HL-60 (cell line): ENCODE data around the gene ABCA1.
"Not testable (repeated sequence)": the region's sequence is repeated elsewhere in the genome, so short reads cannot be mapped to it uniquely, and the experiment has no call there.

Experiments used
- DNase-seq, 2 experiments: peaks; one replicate each; pipeline ENCODE4 v3.0.0-alpha.2; 2010 to 2020; ENCODE audit warnings: low read depth in 1 of 2, low spot score in 1 of 2
- H3K27ac ChIP-seq: fragments of 250-450 bp; sonication (Bioruptor Pico); replicated peaks from 2 replicates; pipeline ENCODE4 v1.5.1; 2020; ENCODE audit warnings: mild to moderate bottlenecking, moderate library complexity
- H3K27me3 ChIP-seq: fragments of 250-450 bp; sonication (Bioruptor Pico); 2 replicates; pipeline ENCODE4 v1.5.1; 2021; ENCODE audit warnings: mild to moderate bottlenecking, moderate library complexity; ENCODE audit not compliant: insufficient read depth, poor library complexity, severe bottlenecking
- H3K4me3 ChIP-seq: replicated peaks from 2 replicates; pipeline ENCODE4 v1.5.1; 2011; ENCODE audit warnings: mild to moderate bottlenecking, control low read depth, low read length; ENCODE audit not compliant: insufficient read depth
- CTCF ChIP-seq: IDR thresholded peaks from one replicate; pipeline ENCODE4 v1.5.1; 2011; ENCODE audit warnings: low read length, control low read depth, inconsistent platforms; ENCODE audit not compliant: insufficient read depth
- GABPA ChIP-seq: IDR thresholded peaks from 2 replicates; pipeline ENCODE4 v1.6.1; 2012; ENCODE audit warnings: low read depth
- POLR2AphosphoS5 ChIP-seq: IDR thresholded peaks from 2 replicates; pipeline ENCODE4 v1.6.1; 2012; ENCODE audit warnings: low read depth
- REST ChIP-seq: IDR thresholded peaks from 2 replicates; pipeline ENCODE4 v1.6.1; 2012; ENCODE audit warnings: low read depth; ENCODE audit not compliant: insufficient replicate concordance
- SPI1 ChIP-seq: IDR thresholded peaks from 2 replicates; pipeline ENCODE4 v1.6.1; 2012; ENCODE audit warnings: low read depth, mild to moderate bottlenecking, borderline replicate concordance

The ABCA1 gene

GRCh38 chr9:104961701-104962359 is 33.9 kb upstream of the ABCA1 start:
- Histone ChIP-seq H3K27me3 (no peaks in the 10 kb centered on the region), H3K4me3 (no peak overlapping the region), H3K27ac (no peak overlapping the region)
- TF ChIP-seq POLR2AphosphoS5: no peak
- no peak for DNase-seq

- Histone ChIP-seq H3K4me3 (no peak overlapping the region), H3K27me3 (no peaks in the 10 kb centered on the region), H3K27ac (no peak overlapping the region)
- no peak for TF ChIP-seq CTCF
- no peak for TF ChIP-seq GABPA
- no peak for TF ChIP-seq SPI1
- no peak for TF ChIP-seq REST
- DNase-seq: peak; percentile 42 to 61
Observed at GRCh38 chr9:104961238-104961637, 33.3 kb upstream of the ABCA1 start.

GRCh38 chr9:104960662-104961061 is 32.7 kb upstream of the ABCA1 start:
- no peaks in the 10 kb centered on the region for H3K27me3 ChIP-seq
- no peak for DNase-seq
- H3K27ac ChIP-seq: no peak overlapping the region
- no peak for TF ChIP-seq REST
- TF ChIP-seq GABPA: no peak
- no peak for TF ChIP-seq SPI1
- no peak for TF ChIP-seq POLR2AphosphoS5
- TF ChIP-seq CTCF: no peak
- no peak overlapping the region for H3K4me3 ChIP-seq

GRCh38 chr9:104958751-104959150 is 30.8 kb upstream of the ABCA1 start:
- Histone ChIP-seq H3K4me3 (no peak overlapping the region), H3K27me3 (no peaks in the 10 kb centered on the region), H3K27ac (no peak overlapping the region)
- DNase-seq: no peak
- TF ChIP-seq POLR2AphosphoS5 (no peak), GABPA (no peak), CTCF (no peak), SPI1 (no peak), REST (no peak)

GRCh38 chr9:104958006-104958405 is 30.1 kb upstream of the ABCA1 start:
- not testable (repeated sequence) for DNase-seq, H3K27me3 ChIP-seq, H3K27ac ChIP-seq, H3K4me3 ChIP-seq
